Spleen (tissue), 7 donors: ENCODE data around the gene ZNF217.

Experiments
- CTCF ChIP-seq, 11 experiments: fragments of 200-600 bp in 7 of 11; fragments of 450-650 bp in 4 of 11; sonication (generic) in 4 of 11; IDR thresholded peaks in 8 of 11; conservative IDR thresholded peaks in 3 of 11; 1 replicate in 7 of 11; 2 replicates in 4 of 11; pipeline versions ENCODE4 v1.4.0 to v1.8.0; 2016 to 2021; ENCODE audit warnings: antibody characterized with exemption in 11 of 11, inconsistent platforms in 4 of 11, mild to moderate bottlenecking in 1 of 11
- POLR2A ChIP-seq, 3 donors: fragments of 450-650 bp; IDR thresholded peaks; one replicate each; pipeline ENCODE4 v1.5.1; 2017; ENCODE audit warnings: antibody characterized with exemption in 3 of 3, mild to moderate bottlenecking in 1 of 3
- donor health status: DM: no; HTN: no; CAD: no; lungs with moderate emphysema.
- donor health status: DM: no; HTN: no; CAD: no.
- donor health status: DM: no; HTN: no; CAD: no.

DNA sequence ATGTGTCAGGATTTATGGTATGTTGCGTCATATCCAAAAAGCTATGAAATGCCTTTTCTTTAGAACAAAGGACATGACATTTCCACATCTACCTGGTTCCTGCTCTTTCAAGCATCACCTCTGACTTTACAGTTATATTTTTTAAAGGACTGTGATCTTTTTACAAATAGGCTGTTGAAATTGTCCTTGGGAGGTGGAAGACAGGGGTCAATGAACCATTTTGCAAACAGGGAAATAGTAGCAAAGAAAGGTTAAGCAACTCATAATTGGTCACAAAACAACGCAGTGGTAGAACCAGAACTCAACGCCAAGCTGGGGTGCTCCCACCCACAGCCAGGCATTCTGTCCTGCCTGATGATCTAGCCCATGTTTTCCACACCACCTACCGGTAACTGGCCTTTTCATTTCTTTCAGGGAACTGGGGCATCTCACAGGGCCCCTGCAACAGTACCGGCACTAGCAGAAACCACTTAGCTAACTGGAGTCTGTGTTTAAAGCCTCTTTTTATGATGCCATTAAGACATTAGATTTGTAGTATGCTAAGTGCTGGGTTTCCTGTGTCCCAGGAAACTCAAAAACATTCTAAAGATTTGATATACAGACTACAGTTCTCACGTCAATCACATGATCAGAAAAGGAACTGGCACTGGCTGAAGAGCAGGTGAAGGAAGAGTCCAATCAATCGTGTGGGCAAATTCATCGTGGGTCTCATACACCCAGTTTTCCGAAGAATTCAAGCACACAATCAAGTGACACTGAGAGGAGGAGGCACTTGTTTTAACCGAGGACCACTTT is 13.9 kb downstream of the ZNF217 start:
- TF ChIP-seq CTCF (IDR thresholded peaks at IDR 0.05 in 8 of 11, conservative IDR thresholded peaks at IDR 0.05 in 3 of 11) (no peak), POLR2A (IDR thresholded peaks at IDR 0.05) (no peak)
